Activated CD4-positive, alpha-beta T cell treated with anti-CD3 and anti-CD28 coated beads, Interleukin-2, amount 10 ng/mL, durations not matched to agents 24 days and 14 days (primary cell): Measurements from ENCODE around the gene APOL3. TPM values are rescaled to one million over a fixed set of nuclear protein-coding genes. Genes with fewer than 3 reads are reported as not detected.
"Not testable (repeated sequence)": the region's sequence is repeated elsewhere in the genome, so short reads cannot be mapped to it uniquely, and the experiment has no call there.

Experiments
- DNase-seq: peaks from one replicate; pipeline ENCODE4 v3.0.0; 2022
- H3K27ac Mint-ChIP-seq: one replicate; pipeline ENCODE4 v1.8.0; 2022; ENCODE audit warnings: mild to moderate bottlenecking, mixed read lengths
- H3K27me3 Mint-ChIP-seq: one replicate; pipeline ENCODE4 v1.8.0; 2022; ENCODE audit warnings: mixed read lengths
- H3K36me3 Mint-ChIP-seq: one replicate; pipeline ENCODE4 v1.8.0; 2022; ENCODE audit warnings: low read depth, mild to moderate bottlenecking, mixed read lengths
- H3K4me1 Mint-ChIP-seq: one replicate; pipeline ENCODE4 v1.8.0; 2021; ENCODE audit warnings: mixed read lengths
- H3K4me3 Mint-ChIP-seq: one replicate; pipeline ENCODE4 v1.8.0; 2022; ENCODE audit warnings: mild to moderate bottlenecking, moderate library complexity, mixed read lengths
- H3K9me3 Mint-ChIP-seq: one replicate; pipeline ENCODE4 v1.8.0; 2021; ENCODE audit warnings: mixed read lengths
- intact Hi-C: fragments of 100-400 bp; cut with micrococcal nuclease; formaldehyde crosslinking; loops from one replicate; pipeline ENCODE4 v1.15.1; 2023
- total RNA-seq: library from RNA; stranded (reverse); gene quantifications from 2 replicates; pipeline ENCODE4 v1.2.3, GENCODE V29; 2022

APOL3 gene
- total RNA-seq, 1 donor from 2014 or later, result 42.2 TPM

DNA sequence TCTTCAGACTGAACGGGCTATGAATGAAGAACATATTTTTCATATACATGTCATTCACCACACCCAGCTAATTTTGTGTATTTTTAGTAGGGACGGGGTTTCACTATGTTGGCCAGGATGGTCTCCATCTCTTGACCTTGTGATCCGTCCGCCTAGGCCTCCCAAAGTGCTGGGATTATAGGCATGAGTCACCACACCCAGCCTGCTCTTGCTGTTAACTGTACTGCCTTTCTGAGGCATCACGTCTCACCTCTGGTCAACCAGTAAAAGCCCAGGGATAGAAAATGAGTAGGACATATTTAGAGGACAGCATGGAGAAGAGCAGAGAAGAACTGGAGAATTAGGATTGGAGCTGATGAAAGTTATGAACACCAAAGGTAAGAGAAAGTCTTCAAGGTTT is 55.6 kb downstream of the APOL3 start:
- Mint-ChIP-seq H3K9me3 (no peaks in the 10 kb centered on the region), H3K4me3 (no peak overlapping the region), H3K4me1 (peaks cover 2% of the 10 kb centered on the region), H3K36me3 (no peaks in the 10 kb centered on the region), H3K27ac (no peak overlapping the region), H3K27me3 (peaks cover 15% of the 10 kb centered on the region)
- intact Hi-C loops, result no loop called here
- DNase-seq, result no peak

DNA sequence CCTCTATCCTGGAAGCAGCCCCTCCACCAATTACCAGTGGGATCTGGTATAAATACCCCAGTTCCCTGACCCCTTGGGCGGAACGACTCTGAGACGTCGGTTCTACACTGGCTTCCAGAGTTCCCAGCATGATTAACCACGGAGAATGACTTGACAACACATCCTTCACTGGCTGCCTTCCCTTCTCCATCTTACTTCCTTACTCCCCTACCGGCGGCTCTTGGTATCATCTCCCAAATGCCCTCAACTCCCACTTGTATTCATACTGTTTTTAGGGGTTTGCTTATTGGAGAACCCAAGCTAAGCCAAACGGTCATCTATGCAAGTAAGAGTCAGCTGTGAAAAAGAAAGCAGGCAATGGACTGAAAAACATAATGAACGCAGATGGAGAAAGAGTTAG is 56.1 kb downstream of the APOL3 start:
- no peak overlapping the region for H3K4me3 Mint-ChIP-seq
- intact Hi-C loops, result no loop called here
- H3K36me3 Mint-ChIP-seq, result no peaks in the 10 kb centered on the region
- peaks cover 2% of the 10 kb centered on the region for H3K4me1 Mint-ChIP-seq
- peaks cover 17% of the 10 kb centered on the region for H3K27me3 Mint-ChIP-seq
- H3K9me3 Mint-ChIP-seq, result no peaks in the 10 kb centered on the region
- H3K27ac Mint-ChIP-seq, result no peak overlapping the region
- no peak for DNase-seq

DNA sequence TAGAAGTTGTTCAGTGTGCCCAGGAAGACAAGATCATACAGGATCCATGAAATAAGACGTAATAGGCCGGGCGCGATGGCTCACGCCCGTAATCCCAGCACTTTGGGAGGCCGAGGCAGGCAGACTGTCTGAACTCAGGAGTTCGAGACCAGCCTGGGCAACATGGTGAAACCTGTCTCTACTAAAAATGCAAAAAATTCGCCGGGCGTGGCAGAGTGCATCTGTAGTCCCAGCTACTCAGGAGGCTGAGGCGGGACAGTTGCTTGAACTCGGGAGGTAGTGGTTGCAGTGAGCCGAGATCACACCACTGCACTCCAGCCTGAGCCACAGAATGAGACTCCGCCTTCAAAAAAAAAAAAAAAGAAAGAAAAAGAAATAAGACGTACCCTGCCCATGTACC is 56.7 kb downstream of the APOL3 start:
- Mint-ChIP-seq H3K36me3 (no peaks in the 10 kb centered on the region), H3K9me3 (no peaks in the 10 kb centered on the region), H3K27ac (no peak overlapping the region), H3K4me3 (no peak overlapping the region), H3K27me3 (peaks cover 17% of the 10 kb centered on the region), H3K4me1 (peaks cover 2% of the 10 kb centered on the region)
- intact Hi-C loops, result no loop called here
- no peak for DNase-seq

DNA sequence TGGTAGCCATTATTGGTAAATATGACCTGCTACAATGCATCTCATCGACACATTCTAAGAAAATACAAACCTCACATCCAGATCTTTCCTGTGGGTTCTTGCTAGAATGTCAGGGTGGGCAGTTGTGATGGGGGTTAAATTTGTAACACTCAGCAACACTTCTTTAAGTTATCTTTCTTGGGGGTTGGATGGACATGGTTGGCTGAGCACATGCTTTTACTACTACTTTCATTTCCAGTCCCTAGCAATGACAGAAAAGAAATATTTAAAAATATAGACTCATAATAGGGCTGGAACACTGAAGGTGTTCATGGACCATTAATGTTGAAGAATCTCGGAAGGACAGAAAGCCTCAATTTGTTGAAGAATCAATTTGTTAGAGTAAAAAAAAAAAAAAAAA is 57.6 kb downstream of the APOL3 start:
- DNase-seq, result no peak
- intact Hi-C loops, result no loop called here
- Mint-ChIP-seq H3K27ac (no peak overlapping the region), H3K4me3 (no peak overlapping the region), H3K27me3 (peaks cover 18% of the 10 kb centered on the region), H3K9me3 (no peaks in the 10 kb centered on the region), H3K4me1 (peaks cover 2% of the 10 kb centered on the region), H3K36me3 (no peaks in the 10 kb centered on the region)

DNA sequence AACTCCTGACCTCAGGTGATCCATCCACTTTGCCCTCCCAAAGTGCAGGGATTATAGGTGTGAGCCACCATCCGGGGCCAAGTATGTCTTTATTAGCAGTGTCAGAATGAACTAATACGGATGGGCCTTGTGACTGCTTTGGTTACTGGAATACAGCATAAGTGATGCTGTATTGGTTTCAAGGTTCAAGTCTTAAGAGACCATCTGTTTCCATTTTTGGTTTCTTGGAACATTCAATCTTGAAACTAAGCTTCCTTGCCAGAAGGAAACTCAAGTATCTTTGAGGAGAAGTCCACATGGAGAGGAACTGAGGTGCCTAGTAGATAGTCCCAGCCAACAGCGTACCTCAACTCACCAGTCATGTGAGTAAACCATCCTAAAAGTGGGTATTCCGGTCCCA is 58.8 kb downstream of the APOL3 start:
- DNase-seq, result no peak
- intact Hi-C loops, result no loop called here
- Mint-ChIP-seq H3K36me3 (no peaks in the 10 kb centered on the region), H3K27ac (no peak overlapping the region), H3K4me3 (no peak overlapping the region), H3K4me1 (no peaks in the 10 kb centered on the region), H3K27me3 (peaks cover 19% of the 10 kb centered on the region), H3K9me3 (no peaks in the 10 kb centered on the region)

DNA sequence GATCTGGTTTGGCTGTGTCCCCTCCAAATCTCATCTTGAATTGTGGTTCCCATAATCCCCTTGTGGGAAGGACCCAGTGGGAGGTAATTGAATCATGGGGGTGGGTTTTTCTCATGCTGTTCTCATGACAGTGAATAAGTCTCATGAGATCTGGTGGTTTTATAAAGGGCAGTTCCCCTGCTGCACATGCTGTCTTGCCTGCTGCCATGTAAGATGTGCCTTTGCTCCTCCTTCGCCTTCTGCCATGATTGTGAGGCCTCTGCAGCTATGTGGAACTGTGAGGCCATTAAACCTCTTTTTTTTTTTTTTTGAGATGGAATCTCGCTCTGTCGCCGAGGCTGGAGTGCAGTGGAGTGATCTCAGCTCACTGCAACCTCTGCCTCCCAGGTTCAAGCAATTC is 59.6 kb downstream of the APOL3 start:
- intact Hi-C loops, H3K36me3 Mint-ChIP-seq, H3K9me3 Mint-ChIP-seq, H3K27ac Mint-ChIP-seq, DNase-seq, H3K4me1 Mint-ChIP-seq, H3K4me3 Mint-ChIP-seq: not testable (repeated sequence)
- H3K27me3 Mint-ChIP-seq, result peaks cover 15% of the 10 kb centered on the region

DNA sequence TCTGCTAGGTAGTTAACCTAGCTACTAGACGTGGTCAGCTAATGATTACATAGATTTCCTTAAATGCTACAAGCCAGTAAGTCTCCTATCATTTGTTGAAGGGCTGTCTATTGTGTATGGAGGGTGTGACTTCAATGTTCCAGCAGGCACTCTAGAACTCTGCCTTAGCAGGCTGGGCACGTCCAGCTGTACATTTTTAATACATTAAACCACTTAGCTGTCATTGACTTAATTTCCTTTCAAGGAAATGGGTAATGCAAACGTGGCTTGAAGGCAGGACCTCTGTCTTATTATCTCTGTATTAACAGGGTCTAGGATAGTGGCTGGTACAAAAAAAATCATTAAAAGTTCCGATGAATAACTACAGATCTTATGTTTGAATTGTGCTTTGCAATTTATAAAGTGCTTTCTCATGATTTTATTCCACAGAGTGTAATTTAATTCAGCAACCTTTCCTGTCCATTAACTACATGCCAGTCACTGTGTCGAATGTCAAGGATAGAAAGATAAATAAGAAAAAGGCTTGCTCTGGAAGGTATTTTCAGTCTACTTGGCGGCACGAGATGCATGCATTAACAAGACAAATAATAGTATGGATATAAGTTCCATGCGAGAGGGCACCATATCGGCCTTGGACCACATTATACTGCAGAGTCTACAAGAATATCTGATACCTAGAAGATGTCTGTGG is 60.3 kb downstream of the APOL3 start:
- Mint-ChIP-seq H3K27me3 (peaks cover 11% of the 10 kb centered on the region), H3K4me1 (no peaks in the 10 kb centered on the region), H3K27ac (no peak overlapping the region), H3K36me3 (no peaks in the 10 kb centered on the region), H3K9me3 (no peaks in the 10 kb centered on the region), H3K4me3 (no peak overlapping the region)
- DNase-seq, result no peak
- intact Hi-C loops, result no loop called here

DNA sequence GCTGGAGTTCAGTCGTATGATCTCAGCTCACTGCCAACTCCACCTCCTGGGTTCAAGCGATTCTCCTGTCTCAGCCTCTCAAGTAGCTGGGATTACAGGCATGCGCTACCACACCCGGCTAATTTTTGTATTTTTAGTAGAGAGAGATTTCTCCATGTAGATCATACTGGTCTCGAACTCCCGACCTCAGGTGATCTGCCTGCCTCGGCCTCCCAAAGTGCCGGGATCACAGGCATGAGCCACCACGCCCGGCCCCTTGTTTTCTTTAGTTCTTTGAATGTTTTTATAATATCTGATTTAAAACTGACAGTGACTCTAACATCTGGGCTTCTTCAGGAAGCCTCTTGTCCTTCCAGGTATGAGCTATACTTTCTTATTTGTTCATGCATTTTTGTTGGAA is 61.0 kb downstream of the APOL3 start:
- H3K36me3 Mint-ChIP-seq, intact Hi-C loops, H3K4me1 Mint-ChIP-seq, H3K27me3 Mint-ChIP-seq, H3K9me3 Mint-ChIP-seq, H3K27ac Mint-ChIP-seq, H3K4me3 Mint-ChIP-seq, DNase-seq: not testable (repeated sequence)

DNA sequence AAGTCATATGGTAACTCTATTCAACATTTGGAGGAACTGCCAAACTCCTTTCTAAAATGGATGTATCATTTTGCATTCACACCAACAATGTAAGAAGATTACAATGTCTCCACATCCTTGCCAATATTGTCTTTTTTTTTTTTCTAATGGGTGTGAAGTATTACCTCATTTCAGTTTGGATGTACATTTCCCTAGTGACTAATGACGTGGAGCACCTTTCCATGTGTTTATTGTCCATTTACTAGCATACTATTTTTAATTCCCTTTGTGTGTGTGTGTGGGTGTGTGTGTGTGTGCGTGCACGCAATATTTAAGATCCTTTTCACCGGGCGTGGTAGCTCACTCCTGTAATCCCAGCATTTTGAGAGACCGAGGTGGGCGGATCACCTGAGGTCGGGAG is 62.7 kb downstream of the APOL3 start:
- Mint-ChIP-seq H3K4me1 (no peaks in the 10 kb centered on the region), H3K36me3 (no peaks in the 10 kb centered on the region), H3K27ac (no peak overlapping the region), H3K9me3 (no peaks in the 10 kb centered on the region), H3K4me3 (no peak overlapping the region), H3K27me3 (peaks cover 8% of the 10 kb centered on the region)
- intact Hi-C loops, result no loop called here
- DNase-seq, result no peak

DNA sequence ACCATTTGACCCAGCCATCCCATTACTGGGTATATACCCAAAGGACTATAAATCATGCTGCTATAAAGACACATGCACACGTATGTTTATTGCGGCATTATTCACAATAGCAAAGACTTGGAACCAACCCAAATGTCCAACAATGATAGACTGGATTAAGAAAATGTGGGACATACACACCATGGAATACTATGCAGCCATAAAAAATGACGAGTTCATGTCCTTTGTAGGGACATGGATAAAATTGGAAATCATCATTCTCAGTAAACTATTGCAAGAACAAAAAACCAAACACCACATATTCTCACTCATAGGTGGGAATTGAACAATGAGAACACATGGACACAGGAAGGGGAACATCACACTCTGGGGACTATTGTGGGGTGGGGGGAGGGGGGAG is 69.8 kb downstream of the APOL3 start:
- H3K4me1 Mint-ChIP-seq, H3K36me3 Mint-ChIP-seq, H3K27me3 Mint-ChIP-seq, DNase-seq, H3K27ac Mint-ChIP-seq, H3K9me3 Mint-ChIP-seq, intact Hi-C loops, H3K4me3 Mint-ChIP-seq: not testable (repeated sequence)

Other genes starting within 250 kb of the APOL3 start
- 3.6 and 3.9 TPM in 2 replicates for gene RBFOX2, start 131.9 kb downstream of the APOL3 start, total RNA-seq
- 0.17 TPM in 1 of 2 replicates, not detected in the other for gene APOL4, start 41.1 kb upstream of the APOL3 start, total RNA-seq
- 52.0 and 58.6 TPM in 2 replicates for gene APOL2, start 78.8 kb upstream of the APOL3 start, total RNA-seq
- gene APOL1, start 92.4 kb upstream of the APOL3 start, total RNA-seq, result 36.2 and 37.3 TPM in 2 replicates
- 625 and 633 TPM in 2 replicates for gene MYH9, start 227.2 kb upstream of the APOL3 start, total RNA-seq